Neuron (in vitro differentiated cells): ENCODE results near the gene FCRLA.

Source experiments
- H2AFZ ChIP-seq: one replicate; pipeline ENCODE4 v1.6.1; 2013; ENCODE audit warnings: low read depth, mild to moderate bottlenecking, inconsistent platforms, low read length, moderate library complexity
- H3K27me3 ChIP-seq: one replicate; pipeline ENCODE4 v1.6.1; 2013; ENCODE audit warnings: low read length; ENCODE audit not compliant: insufficient read depth
- H3K36me3 ChIP-seq: one replicate; pipeline ENCODE4 v1.6.1; 2013; ENCODE audit warnings: low read length; ENCODE audit not compliant: insufficient read depth
- H3K4me1 ChIP-seq: one replicate; pipeline ENCODE4 v1.6.1; 2013; ENCODE audit warnings: low read length; ENCODE audit not compliant: insufficient read depth
- H3K4me3 ChIP-seq: 2 replicates; pipeline ENCODE4 v1.5.1; 2013; ENCODE audit warnings: mild to moderate bottlenecking, low read length, moderate library complexity
- H3K9me3 ChIP-seq: one replicate; pipeline ENCODE4 v1.6.1; 2013; ENCODE audit warnings: low read length

Gene FCRLA

GRCh38 chr1:161731241-161731640 is 24.2 kb downstream of the FCRLA start:
- H3K36me3 ChIP-seq = no peaks in the 10 kb centered on the region
- H3K27me3 ChIP-seq = peaks cover 44% of the 10 kb centered on the region
- no peaks in the 10 kb centered on the region for H3K9me3 ChIP-seq
- H3K4me1 ChIP-seq = no peaks in the 10 kb centered on the region
- no peak overlapping the region for H3K4me3 ChIP-seq
- H2AFZ ChIP-seq = no peak overlapping the region

GRCh38 chr1:161731981-161732718 is 25.1 kb downstream of the FCRLA start:
- peaks cover 50% of the 10 kb centered on the region for H3K27me3 ChIP-seq
- H2AFZ ChIP-seq = no peak overlapping the region
- no peaks in the 10 kb centered on the region for H3K9me3 ChIP-seq
- H3K4me3 ChIP-seq = no peak overlapping the region
- no peaks in the 10 kb centered on the region for H3K36me3 ChIP-seq
- H3K4me1 ChIP-seq = no peaks in the 10 kb centered on the region

- Histone ChIP-seq H3K4me1 (no peaks in the 10 kb centered on the region), H2AFZ (no peak overlapping the region), H3K9me3 (no peaks in the 10 kb centered on the region), H3K27me3 (peaks cover 57% of the 10 kb centered on the region), H3K36me3 (no peaks in the 10 kb centered on the region), H3K4me3 (no peak overlapping the region)
These were observed 26.5 kb downstream of the FCRLA start for GRCh38 chr1:161733526-161733925.

DNA sequence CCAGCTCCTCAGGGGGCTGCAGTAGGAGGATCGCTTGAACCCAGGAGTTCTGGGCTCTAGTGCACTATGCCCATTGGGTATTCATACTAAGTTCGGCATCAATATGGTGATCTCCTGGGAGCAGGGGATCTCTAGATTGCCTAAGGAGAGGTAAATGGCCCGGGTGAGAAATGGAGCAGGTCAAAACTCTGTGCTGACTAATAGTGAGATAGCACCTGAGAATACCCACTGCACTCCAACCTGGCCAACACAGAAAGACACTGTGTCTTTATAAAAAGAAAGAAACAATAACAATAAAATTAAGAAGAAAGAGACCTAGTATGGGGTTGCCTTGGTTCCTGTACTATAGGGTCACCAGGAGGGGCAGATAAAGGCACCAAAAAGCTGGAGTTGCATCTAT is 28.8 kb downstream of the FCRLA start:
- H3K4me3 ChIP-seq = no peak overlapping the region
- no peak overlapping the region for H2AFZ ChIP-seq
- no peaks in the 10 kb centered on the region for H3K36me3 ChIP-seq
- H3K4me1 ChIP-seq = no peaks in the 10 kb centered on the region
- H3K27me3 ChIP-seq = peaks cover 64% of the 10 kb centered on the region
- no peaks in the 10 kb centered on the region for H3K9me3 ChIP-seq

DNA sequence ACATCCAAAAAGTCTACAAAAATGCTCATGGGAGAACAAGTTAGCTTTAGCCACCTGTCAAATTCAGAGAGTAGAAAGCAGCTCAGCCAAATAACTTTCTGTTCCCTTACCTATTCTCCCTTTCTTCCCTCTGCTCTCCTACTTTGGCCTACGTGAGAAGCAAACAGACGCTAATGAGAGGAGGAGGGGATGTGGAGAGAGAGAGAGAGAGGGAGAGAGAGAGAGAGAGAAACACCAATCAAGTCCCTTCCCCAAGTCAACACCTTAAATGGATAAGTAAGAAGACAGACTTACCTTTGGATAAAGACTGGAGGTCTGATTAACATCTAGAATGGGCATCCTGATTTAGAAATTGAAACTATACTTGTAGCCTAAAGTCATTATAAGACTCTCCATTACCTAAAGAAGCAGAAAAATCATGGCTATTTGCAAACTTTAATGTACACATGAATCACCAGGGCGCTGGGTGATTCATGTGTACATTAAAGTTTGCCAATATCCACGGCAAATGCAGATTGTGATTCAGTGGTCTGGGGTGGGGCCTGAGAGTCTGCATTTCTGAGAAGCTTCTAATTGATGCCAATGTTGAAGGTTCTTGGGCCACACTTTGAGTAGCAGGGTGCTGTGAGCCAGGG is 29.4 kb downstream of the FCRLA start:
- Histone ChIP-seq H3K27me3 (peaks cover 58% of the 10 kb centered on the region), H3K4me1 (no peaks in the 10 kb centered on the region), H3K9me3 (no peaks in the 10 kb centered on the region), H2AFZ (no peak overlapping the region), H3K36me3 (no peaks in the 10 kb centered on the region), H3K4me3 (no peak overlapping the region)

- Histone ChIP-seq H3K4me1 (no peaks in the 10 kb centered on the region), H2AFZ (no peak overlapping the region), H3K36me3 (no peaks in the 10 kb centered on the region), H3K27me3 (peaks cover 47% of the 10 kb centered on the region), H3K9me3 (no peaks in the 10 kb centered on the region), H3K4me3 (no peak overlapping the region)
These were observed 30.6 kb downstream of the FCRLA start for GRCh38 chr1:161737625-161738024.

DNA sequence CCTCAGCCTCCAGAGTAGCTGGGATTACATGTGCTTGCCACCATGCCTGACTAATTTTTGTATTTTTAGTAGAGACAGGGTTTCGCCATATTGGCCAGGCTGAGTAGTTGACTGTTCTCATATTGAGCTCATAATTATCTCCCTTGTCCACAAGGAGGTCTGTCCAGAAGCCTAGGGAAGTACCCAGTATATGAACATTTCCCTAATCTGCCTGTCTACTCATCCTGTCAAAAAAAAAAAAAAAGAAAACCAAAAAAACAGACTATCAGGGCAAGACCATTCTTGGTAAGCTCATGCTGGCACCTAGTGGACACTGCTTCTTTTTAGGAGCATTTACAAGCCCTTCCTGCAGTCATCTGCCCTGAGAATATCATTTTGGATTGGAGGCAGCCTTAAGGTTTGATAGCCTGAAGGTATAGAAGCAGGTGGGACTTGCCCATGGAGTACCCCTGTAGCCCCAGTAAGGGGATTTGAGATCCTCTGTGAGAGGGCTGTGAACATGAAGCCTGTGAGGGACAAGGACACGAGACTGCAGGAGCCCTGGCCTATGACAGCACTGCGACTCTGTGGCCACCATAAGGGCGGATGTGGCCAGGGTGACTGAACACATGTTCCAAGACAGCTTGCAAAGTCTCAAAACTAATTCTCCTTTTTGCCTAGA is 31.7 kb downstream of the FCRLA start:
- H3K4me3 ChIP-seq = no peak overlapping the region
- peaks cover 5% of the 10 kb centered on the region for H3K4me1 ChIP-seq
- H3K9me3 ChIP-seq = no peaks in the 10 kb centered on the region
- H3K36me3 ChIP-seq = no peaks in the 10 kb centered on the region
- H2AFZ ChIP-seq = no peak overlapping the region
- H3K27me3 ChIP-seq = peaks cover 42% of the 10 kb centered on the region

DNA sequence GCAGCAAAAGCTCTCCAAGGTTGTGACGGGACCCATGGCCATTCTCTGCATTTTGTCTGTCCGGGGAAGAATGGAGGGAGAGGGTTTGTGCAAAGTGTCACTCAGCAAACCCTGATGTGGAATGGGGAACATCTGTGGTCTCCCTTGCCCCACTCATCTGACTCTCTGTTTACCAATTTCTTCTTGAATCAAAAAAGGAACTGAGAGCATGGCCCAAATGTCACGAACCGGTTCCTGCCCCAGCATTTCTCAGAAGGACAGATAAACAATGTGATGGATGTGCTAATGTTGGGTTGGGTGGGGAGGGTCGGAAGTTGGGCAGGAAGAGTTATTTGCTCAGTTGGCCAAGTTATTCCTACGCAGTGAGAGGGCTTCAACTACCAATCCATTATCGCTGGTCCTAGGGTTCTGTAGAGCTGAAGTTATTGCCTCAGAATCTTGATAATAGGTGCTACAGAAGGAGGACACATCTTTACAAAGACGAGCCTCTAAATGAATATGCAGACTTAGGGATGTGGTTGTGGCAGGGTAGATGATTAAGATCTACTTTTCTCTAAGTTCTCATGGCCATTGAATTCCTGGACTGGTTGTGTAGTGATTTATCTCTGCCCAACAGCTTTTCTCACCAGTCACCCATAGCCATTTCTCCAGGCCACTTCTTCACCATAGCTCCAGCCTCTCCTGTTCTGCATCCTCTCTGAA is 33.0 kb downstream of the FCRLA start:
- H3K27me3 ChIP-seq = peaks cover 42% of the 10 kb centered on the region
- H3K4me1 ChIP-seq = peaks cover 8% of the 10 kb centered on the region
- H3K4me3 ChIP-seq = no peak overlapping the region
- no peaks in the 10 kb centered on the region for H3K9me3 ChIP-seq
- H2AFZ ChIP-seq = no peak overlapping the region
- H3K36me3 ChIP-seq = no peaks in the 10 kb centered on the region

- no peaks in the 10 kb centered on the region for H3K36me3 ChIP-seq
- H3K4me1 ChIP-seq = peaks cover 8% of the 10 kb centered on the region
- no peaks in the 10 kb centered on the region for H3K9me3 ChIP-seq
- H2AFZ ChIP-seq = no peak overlapping the region
- peaks cover 34% of the 10 kb centered on the region for H3K27me3 ChIP-seq
- H3K4me3 ChIP-seq = no peak overlapping the region
These were observed 33.9 kb downstream of the FCRLA start for GRCh38 chr1:161740921-161741320.

DNA sequence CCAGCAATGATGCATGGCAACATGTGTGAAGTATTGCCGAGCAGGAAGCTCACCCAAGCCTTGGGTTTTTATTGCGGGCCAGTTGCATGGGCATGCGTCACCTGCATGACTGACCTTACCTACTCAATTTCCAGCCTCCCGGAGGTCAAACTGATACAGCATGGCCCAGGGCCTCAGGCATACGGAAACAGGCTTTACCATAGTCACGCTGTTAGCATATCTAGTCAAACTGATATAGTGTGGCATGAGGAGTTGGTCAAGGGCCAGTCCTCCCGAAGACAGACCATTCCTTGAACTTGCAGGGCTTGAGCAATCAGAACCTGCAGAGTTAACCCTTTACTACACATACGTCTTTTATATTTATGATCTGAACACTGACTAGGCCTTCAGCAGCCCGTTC is 36.2 kb downstream of the FCRLA start:
- peaks cover 8% of the 10 kb centered on the region for H3K4me1 ChIP-seq
- peaks cover 19% of the 10 kb centered on the region for H3K27me3 ChIP-seq
- no peak overlapping the region for H3K4me3 ChIP-seq
- H3K36me3 ChIP-seq = no peaks in the 10 kb centered on the region
- H3K9me3 ChIP-seq = no peaks in the 10 kb centered on the region
- H2AFZ ChIP-seq = no peak overlapping the region

DNA sequence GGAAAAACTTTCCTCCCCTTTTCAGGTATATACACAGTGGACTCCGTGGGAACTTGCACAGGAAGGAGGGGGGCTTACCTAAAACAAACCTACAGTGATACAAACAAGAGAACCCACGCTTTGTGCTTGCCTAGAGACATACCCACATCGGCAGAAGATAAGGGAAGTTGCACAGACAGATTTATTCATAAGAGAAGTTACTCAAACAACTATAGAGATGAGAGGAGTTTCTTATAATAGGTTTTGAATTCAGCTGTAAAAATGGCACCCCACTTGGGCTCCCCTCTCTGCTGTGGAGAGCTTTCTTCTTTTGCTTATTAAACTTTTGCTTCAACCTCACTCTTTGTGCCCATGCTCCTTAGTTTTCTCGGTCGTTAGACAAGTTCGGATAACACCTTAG is 40.8 kb downstream of the FCRLA start:
- H3K27me3 ChIP-seq = no peaks in the 10 kb centered on the region
- no peak overlapping the region for H3K4me3 ChIP-seq
- H3K4me1 ChIP-seq = peaks cover 17% of the 10 kb centered on the region

GRCh38 chr1:161749509-161750407 is 42.7 kb downstream of the FCRLA start, which contains the start of gene DUSP12:
Gene DUSP12 (plus strand): TSS chr1:161749786. CDS start chr1:161749802, 16 bp downstream.
- Histone ChIP-seq H3K9me3 (peaks cover 3% of the 10 kb centered on the region), H3K4me1 (peaks cover 9% of the 10 kb centered on the region), H3K4me3 (peak within 1 kb of the TSS; percentile 92), H3K27me3 (no peaks in the 10 kb centered on the region), H2AFZ (peak within 1 kb of the TSS; percentile 83), H3K36me3 (peaks cover 34% of the 10 kb centered on the region)

More for the DNA sequence above, 40.8 kb downstream of the FCRLA start:
- Histone ChIP-seq H2AFZ (no peak overlapping the region), H3K9me3 (no peaks in the 10 kb centered on the region), H3K36me3 (peaks cover 15% of the 10 kb centered on the region)
